ENCODE measurements around the gene OSBPL10.

Gene OSBPL10

GRCh38 chr3:31687020-31687802 lies 293.9 kb downstream of the OSBPL10 start:
- in situ Hi-C loops (cut with HindIII; ENCODE audit: low sequenced_read_pairs): no loop called here

GRCh38 chr3:31680072-31680870 lies 300.8 kb downstream of the OSBPL10 start:
- in situ Hi-C loops (cut with HindIII; ENCODE audit: low sequenced_read_pairs): no loop called here

GRCh38 chr3:31676556-31676955 lies 304.5 kb downstream of the OSBPL10 start:
- in situ Hi-C loops (cut with HindIII; ENCODE audit: low sequenced_read_pairs): no loop called here

GRCh38 chr3:31673950-31674349 lies 307.1 kb downstream of the OSBPL10 start:
- in situ Hi-C loops (cut with HindIII; ENCODE audit: low sequenced_read_pairs): no loop called here

DNA sequence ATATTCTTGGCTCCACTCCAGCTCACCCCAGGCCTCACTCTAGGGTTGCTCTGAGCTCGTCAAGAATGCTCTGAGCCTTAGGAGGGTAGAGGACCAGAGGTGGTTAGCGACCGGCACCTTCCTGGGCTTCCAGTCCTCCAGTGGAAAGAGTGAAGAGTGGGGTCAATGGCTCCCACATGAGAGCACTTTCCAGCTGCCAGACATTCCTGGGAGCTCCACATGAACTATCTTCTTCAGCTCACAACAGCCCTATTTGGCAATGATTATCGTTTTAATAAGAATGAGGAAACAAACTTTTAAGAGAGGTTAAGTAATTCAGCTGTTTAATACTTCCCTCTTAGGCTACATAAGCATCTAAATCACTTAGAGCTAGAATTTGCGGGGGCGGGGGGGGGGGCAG lies 309.1 kb downstream of the OSBPL10 start:
- in situ Hi-C loops (cut with HindIII; ENCODE audit: low sequenced_read_pairs): no loop called here

DNA sequence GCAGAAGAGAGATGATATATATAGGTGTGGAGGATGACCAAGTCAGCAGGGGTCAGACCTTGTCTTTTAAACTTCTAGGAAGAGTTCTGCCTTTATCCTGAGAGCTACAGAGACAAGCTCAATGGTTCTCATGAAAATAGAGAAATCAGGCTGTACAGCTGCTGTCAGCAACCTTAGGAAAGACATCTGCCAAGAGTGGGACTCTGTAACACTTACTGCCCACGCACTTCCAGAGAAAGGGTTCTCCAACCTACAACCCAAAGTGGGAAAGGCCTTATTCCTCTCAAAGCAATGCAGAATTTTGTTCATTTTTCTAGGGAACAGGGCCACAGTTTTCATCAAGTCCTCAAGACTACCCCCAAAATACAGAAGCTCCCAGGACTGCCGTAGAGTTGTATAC lies 309.6 kb downstream of the OSBPL10 start:
- in situ Hi-C loops (cut with HindIII; ENCODE audit: low sequenced_read_pairs): no loop called here

DNA sequence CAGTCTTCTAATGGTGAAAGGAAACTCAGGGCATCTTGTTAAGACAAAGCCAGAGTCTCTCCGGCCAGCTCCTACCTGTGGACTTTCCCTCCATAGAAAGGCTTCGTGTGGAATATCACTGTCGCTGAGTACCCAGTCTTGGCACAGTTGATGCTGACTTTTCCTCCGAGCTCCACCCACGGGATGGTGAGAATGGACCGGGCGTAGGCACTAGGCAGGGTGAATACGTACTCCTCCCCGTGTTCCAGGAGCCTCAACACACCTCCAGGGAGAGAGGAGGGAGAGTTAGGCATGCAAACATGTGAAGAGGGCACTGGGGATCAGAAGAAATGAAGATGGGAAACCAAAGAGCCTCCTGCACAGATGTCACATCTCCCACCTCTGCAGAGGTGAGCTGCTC lies 310.3 kb downstream of the OSBPL10 start:
- in situ Hi-C loops (cut with HindIII; ENCODE audit: low sequenced_read_pairs): no loop called here

- in situ Hi-C loops (cut with HindIII; ENCODE audit: low sequenced_read_pairs): no loop called here
Observed at GRCh38 chr3:31670136-31670535, 310.9 kb downstream of the OSBPL10 start.

GRCh38 chr3:31668242-31668641 lies 312.8 kb downstream of the OSBPL10 start:
- in situ Hi-C loops (cut with HindIII; ENCODE audit: low sequenced_read_pairs): no loop called here

- in situ Hi-C loops (cut with HindIII; ENCODE audit: low sequenced_read_pairs): no loop called here
Observed at GRCh38 chr3:31667582-31667981, 313.5 kb downstream of the OSBPL10 start.

- in situ Hi-C loops (cut with HindIII; ENCODE audit: low sequenced_read_pairs): no loop called here
Observed at GRCh38 chr3:31664031-31664430, 317.0 kb downstream of the OSBPL10 start.

GRCh38 chr3:31661993-31662670 lies 318.9 kb downstream of the OSBPL10 start:
- in situ Hi-C loops (cut with HindIII; ENCODE audit: low sequenced_read_pairs): no loop called here

DNA sequence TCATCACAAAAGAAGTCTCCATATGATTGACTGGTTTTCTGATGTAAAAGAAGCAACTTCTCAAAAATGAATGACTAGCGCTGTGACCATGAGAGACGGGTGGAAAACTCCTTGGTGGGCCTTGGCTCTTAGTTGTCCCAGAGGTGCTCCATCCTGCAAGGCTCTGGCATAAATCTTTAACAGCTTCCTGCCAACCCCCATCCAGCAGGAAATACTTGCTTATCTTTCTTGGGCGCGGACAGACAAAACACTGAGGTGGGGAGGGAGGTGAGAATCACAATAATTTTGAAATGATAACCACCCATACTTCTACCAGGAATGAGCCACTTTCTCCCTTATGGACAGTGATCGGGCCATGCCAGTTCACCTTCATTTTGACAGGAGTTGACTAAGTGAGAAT lies 319.8 kb downstream of the OSBPL10 start:
- in situ Hi-C loops (cut with HindIII; ENCODE audit: low sequenced_read_pairs): no loop called here

DNA sequence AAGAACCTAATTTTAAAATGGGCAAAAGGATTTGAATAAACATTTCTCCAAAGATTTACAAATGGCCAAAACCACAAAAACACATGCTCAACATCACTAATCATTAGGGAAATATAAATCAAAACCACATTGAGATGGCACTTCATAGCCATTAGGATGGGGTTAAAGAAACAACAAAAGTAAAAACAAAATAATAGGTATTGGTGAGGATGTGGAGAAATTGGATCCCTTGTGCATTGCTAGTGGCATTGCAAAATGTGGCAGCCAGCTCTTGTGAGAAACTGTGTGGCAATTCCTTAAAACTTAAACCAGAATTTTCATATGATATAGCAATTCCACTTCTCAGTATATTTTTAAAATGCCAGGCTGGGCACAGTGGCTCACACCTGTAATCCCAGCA lies 321.8 kb downstream of the OSBPL10 start:
- in situ Hi-C loops (cut with HindIII; ENCODE audit: low sequenced_read_pairs): no loop called here

DNA sequence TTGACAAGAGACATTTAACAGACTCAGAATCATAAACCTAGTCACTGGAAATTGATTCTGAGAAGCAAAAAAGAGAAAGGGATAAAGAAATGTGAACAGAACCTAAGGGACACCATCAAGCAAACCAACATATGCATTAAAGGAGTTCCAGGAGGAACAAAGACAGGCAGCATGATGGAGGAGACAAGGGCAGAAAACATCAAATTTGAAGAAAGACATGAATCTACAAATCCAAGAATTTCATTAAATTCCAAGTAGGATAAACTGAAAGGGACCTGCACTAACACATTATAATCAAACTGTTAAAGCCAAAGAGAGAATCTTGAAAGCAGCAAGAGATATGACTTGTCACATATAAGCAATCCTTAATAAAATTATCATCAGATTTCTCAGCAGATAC lies 326.1 kb downstream of the OSBPL10 start:
- in situ Hi-C loops (cut with HindIII; ENCODE audit: low sequenced_read_pairs): no loop called here

- in situ Hi-C loops (cut with HindIII; ENCODE audit: low sequenced_read_pairs): no loop called here
Observed at GRCh38 chr3:31653464-31653863, 327.6 kb downstream of the OSBPL10 start.

- in situ Hi-C loops (cut with HindIII; ENCODE audit: low sequenced_read_pairs): no loop called here
Observed at GRCh38 chr3:31652296-31652695, 328.8 kb downstream of the OSBPL10 start.

DNA sequence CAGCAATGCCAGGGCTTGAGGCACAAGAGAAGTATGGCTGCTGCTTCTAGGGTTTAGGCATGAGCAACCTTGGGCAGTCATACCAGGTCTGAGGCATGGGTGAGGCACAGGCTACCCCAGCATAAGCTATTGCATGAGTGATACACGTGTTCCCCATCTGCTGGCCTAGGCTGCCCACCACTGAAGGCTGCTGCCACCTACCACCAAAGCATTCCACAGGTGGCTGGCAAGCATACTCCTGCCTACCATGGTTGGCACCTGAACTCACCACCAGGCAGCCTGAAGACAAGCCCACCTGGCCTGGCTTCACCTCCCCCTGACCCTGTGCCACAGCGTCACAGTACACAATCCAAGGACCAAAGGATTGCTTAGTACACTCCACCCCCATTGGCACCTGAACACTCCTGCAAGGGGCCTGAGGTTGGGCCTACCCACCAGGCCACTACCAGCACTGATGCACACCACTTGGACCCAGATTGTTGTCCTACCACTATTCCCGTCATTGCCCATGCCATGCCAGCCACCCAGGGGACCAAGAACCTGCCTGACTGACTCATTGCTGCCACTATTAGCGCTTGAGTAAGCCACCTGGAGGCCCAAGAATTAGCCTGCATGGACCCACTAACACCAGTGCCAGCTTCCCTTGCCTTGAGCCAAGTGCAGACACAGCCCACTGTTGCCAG lies 332.6 kb downstream of the OSBPL10 start:
- in situ Hi-C loops (cut with HindIII; ENCODE audit: low sequenced_read_pairs): no loop called here

GRCh38 chr3:31645256-31645655 lies 335.8 kb downstream of the OSBPL10 start:
- in situ Hi-C loops (cut with HindIII; ENCODE audit: low sequenced_read_pairs): no loop called here

GRCh38 chr3:31639828-31640227 lies 341.2 kb downstream of the OSBPL10 start:
- in situ Hi-C loops (cut with HindIII; ENCODE audit: low sequenced_read_pairs): no loop called here
